HG03571 (cell line): ENCODE data around the gene WASF2.

Experiments
- ATAC-seq: cut with Tn5 transposase; IDR thresholded peaks from one replicate; pipeline ENCODE4 v1.9.1; 2021; ENCODE audit not compliant: unreplicated experiment

WASF2 gene

DNA sequence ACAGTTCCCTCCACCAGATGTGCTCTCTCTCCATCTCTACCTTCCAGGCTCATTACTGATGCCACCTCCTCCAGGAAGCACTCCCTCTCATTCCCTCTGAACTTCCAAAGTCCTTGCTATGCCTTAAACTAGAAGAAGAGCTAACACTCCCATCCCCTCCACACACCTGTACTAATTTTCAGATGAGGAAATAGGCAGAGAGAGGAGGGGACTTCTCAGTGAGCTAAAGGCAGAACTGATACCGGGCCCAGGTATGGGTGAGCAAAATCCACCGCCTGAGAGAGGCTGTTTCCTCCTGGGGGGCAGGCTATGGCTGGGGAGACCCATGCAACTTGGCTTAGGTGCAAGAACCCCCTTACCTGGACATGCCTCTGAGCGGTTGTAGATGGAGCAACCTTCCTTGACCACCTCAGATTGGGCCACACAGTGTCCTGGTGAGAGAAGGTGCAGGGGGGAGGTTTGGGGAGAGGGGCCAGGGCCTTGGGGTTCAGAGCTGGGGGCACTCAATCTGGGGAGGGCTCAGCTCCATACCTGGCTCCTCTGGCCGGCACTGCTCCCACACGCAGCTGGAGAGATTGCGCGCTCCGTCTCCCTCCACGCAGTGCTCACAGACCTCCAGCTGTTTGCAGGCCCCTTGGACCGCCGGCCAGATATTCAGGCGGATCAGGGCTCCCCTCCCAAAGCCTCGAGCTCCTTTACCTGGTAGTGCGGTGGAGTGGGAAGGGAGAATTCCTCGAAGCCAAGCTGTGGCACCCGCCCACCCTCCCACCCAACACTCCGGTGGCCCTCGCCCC is 107.8 kb downstream of the WASF2 start:
- ATAC-seq, result no peak

- ATAC-seq, result no peak
These were observed 108.9 kb downstream of the WASF2 start for GRCh38 chr1:27380766-27381733.

- no peak for ATAC-seq
These were observed 109.7 kb downstream of the WASF2 start for GRCh38 chr1:27380224-27380623.

- no peak for ATAC-seq
These were observed 110.3 kb downstream of the WASF2 start for GRCh38 chr1:27379564-27380122.

GRCh38 chr1:27377760-27378495 is 112.0 kb downstream of the WASF2 start:
- ATAC-seq, result no peak

DNA sequence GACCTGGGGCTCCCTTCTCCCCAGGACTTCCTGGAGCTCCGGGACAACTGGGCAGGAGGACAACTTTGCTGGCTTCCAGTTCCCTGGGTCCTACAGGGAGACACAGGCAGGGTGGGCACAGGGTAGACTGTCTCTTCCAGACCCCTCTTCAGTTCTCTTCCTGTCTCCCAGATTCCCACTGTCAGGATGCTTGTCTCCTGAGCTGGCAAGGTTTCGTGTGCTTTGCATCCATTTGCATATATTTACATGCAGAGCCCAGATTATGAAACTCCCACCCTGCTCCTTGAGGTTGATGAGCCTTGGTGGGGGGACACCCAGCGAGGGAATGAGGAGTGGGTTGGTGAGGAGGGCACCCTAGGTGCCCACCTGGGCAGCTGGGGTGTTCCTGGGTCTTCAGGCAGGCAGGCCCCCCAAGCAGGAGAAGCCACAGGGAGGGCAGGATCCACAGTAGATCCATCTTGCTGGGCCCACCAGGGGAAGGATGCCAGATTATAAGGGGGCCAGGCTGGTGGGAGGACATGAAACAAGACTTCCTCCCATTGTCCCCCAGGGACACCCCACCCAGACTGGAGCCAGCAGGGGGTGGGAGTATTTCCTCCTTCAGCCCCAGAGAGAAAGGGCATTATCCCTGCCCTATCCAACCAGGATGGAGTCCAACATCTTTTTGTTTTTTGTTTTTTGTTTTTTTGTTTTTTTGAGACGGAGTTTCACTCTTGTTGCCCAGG is 115.4 kb downstream of the WASF2 start, which contains the start of gene FCN3:
Gene FCN3, minus strand, starts transcription at position 463 of the 725 bp plus-strand sequence. Its CDS starts 6 bp downstream, at position 457.
- no peak for ATAC-seq

- no peak for ATAC-seq
These were observed 116.9 kb downstream of the WASF2 start for GRCh38 chr1:27372808-27373690.

DNA sequence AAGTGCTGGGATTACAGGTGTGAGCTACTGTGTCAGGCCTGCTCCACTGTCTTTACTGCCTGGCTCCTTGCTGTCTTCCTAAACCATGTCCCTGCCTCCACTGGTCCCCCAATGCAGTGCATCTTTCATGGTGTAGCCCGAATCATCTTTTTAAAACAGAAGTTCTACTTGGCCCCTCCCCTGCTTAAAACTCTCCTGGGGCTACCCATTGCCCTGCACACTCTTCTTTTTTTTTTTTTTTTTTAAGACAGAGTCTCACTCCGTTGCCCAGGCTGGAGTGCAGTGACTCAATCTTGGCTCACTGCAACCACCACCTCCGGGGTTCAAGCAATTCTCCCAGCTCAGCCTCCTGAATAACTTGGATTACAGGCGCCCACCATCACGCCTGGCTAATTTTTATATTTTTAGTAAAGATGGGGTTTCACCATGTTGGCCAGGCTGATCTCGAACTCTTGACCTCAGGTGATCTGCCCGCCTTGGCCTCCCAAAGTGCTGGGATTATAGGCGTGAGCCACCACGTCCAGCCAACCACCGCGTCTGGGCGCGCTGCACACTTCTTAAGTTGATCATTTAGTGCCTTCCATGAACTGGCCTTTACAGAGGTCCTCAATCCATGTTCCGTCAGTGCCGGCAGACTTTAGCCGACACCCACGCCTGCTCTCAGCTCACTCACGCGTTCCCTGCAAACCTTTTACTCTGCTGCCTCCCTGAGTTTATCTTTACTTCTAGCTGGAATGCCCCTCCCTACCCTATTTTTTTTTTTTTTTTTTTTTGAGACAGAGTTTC is 117.8 kb downstream of the WASF2 start:
- no peak for ATAC-seq

DNA sequence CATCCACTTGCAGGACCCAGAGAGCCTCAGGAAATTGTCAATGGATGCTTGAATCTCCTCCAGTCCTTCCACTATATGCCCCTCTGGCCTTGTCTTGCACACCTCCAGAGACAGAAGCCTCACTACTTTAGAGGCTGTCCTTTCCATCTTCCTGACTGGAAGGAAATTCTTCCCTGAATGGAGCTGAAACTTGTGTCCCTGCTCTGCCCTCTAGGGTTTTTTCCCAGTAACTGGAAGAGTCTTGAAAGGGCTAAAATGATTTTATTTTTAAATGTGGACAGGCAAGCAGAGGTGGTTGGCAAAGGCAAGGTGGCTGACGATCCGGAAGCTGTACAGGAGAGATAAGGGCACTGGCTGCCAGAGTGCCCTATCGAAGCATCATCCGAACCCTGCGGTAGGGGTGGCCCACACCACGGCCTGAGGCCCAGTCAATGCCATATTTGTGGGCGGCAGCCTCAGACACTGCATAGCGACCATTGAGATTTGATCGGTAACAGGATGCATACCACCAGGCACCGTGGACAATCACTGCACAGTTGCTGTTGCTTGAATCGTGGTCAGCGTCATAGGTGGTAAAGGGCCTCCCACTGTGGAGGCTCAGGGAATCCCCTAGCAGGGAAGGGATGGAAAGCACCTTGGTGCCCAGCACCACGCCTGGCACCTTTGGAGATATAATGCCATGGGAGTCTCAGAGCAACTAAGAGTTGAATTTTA is 120.9 kb downstream of the WASF2 start:
- ATAC-seq, result no peak

DNA sequence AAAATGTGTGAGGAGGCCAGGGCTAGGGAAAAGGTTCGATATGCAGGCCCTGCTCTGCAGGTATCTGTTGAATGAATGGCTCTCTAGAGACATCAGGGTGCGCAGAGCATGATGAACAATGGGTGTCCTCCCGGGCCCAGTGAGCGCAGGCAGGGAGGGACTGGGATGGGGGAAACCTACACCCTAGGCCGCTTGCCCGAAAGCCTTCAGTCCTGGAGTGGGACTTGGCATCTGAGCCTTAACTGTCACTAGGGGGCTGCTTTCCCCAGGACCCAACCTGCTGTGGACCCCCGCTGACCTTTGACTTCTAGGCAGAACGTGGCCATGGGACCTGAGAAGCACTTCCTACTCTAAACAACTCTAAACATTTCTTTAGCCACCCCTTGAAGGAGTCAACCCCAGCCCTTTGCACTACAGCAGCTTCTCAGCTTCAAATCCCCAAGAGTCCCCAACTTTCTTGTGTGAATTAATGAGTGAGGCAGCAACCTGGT is 122.8 kb downstream of the WASF2 start:
- no peak for ATAC-seq

GRCh38 chr1:27366411-27367159 is 123.4 kb downstream of the WASF2 start, which contains the start of gene MAP3K6:
Gene MAP3K6 (minus strand): TSS chr1:27366961. CDS start chr1:27366597, 364 bp downstream.
- no peak for ATAC-seq

- no peak for ATAC-seq
These were observed 123.9 kb downstream of the WASF2 start for GRCh38 chr1:27366113-27366410.

DNA sequence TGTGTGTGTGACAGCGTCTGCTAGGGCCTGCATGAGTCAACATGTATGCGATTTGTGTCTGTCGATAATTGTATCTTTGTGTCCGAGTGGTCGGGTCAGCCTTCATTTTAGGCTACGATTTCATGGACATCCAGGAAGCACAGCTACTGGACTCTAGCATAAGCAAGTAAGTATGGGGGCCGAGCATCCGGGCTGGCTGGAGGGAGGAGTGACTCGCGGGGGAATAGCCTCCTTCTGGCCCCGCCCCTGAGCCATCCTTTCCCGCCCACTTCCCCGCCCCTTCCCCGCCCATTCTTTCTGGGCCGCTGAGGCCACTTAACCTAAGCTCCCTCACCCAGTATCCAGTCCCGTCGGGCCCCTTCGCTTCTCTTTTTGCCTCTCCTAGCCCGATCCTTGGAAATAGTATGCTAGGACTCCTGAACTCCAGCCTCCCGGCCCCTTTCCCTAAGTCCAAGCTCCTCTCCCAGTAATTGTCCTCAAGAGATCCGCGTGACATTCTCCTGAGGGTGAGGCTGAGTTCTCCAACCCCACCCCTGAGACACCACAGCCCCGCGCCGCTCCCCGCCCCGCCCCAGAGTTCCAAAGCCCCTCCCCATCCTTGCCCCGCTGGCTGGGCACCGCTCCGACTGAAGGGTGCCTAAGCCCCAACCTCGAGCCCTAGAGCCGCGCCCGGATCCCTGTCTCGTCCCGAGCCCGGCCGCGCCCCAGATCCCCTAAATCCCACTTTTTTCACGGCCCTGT is 124.4 kb downstream of the WASF2 start:
- no peak for ATAC-seq

GRCh38 chr1:27364696-27365371 is 125.1 kb downstream of the WASF2 start:
- no peak for ATAC-seq
